Type B pancreatic cell (in vitro differentiated cells): ENCODE results near the gene TNFSF4. TPM values are rescaled to one million over a fixed set of nuclear protein-coding genes. Genes with fewer than 3 reads are reported as not detected.

Source experiments
- DNase-seq: peaks from one replicate; pipeline ENCODE4 v3.0.0; 2021; ENCODE audit warnings: mixed read lengths; ENCODE audit not compliant: unreplicated experiment; ENCODE audit errors: extremely low spot score
- H3K27ac Mint-ChIP-seq: 2 replicates; pipeline ENCODE4 v1.8.0; 2021; ENCODE audit warnings: mild to moderate bottlenecking, mixed read lengths
- H3K27me3 Mint-ChIP-seq: 2 replicates; pipeline ENCODE4 v1.8.0; 2021; ENCODE audit warnings: mixed read lengths
- H3K36me3 Mint-ChIP-seq: 2 replicates; pipeline ENCODE4 v1.8.0; 2021; ENCODE audit warnings: mixed read lengths
- H3K4me1 Mint-ChIP-seq: one replicate; pipeline ENCODE4 v1.8.0; 2021; ENCODE audit warnings: mixed read lengths; ENCODE audit not compliant: unreplicated experiment
- H3K4me3 Mint-ChIP-seq: 2 replicates; pipeline ENCODE4 v1.8.0; 2021; ENCODE audit warnings: mild to moderate bottlenecking, mixed read lengths
- H3K9me3 Mint-ChIP-seq: 2 replicates; pipeline ENCODE4 v1.8.0; 2021; ENCODE audit warnings: mixed read lengths
- CTCF ChIP-seq: fragments of 200-600 bp; sonication (generic); conservative IDR thresholded peaks from 2 replicates; pipeline ENCODE4 v1.5.0; 2021; ENCODE audit warnings: antibody characterized with exemption, mild to moderate bottlenecking
- total RNA-seq: library from RNA; stranded (reverse); gene quantifications from 2 replicates; pipeline ENCODE4 v1.2.1, GENCODE V29; 2021; ENCODE audit warnings: low replicate concordance

The TNFSF4 gene
- total RNA-seq, 1 donor from 2014 or later, result 0.58 TPM

DNA sequence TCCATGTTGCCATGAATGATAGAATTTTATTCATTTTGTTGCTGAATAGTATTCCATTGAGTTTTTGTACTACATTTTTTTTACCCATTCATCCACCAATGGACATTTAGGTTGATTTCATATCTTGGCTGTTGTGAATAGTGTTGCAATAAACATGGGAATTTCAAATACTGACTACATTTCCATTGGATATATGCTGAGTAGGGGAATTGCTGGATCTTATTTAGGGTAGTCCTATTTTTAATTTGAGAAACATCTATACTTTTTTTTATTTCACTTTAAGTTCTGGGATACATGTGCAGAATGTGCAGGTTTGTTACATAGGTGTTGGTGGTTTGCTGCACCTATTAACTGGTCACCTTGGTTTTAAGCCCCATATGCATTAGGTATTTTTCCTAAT lies 38.8 kb upstream of the TNFSF4 start:
- H3K36me3 Mint-ChIP-seq, result no peaks in the 10 kb centered on the region
- H3K9me3 Mint-ChIP-seq, result peaks cover 24% of the 10 kb centered on the region
- H3K27ac Mint-ChIP-seq, result no peak overlapping the region
- TF ChIP-seq CTCF, result no peak
- no peak overlapping the region for H3K4me3 Mint-ChIP-seq
- DNase-seq, result no peak
- no peaks in the 10 kb centered on the region for H3K27me3 Mint-ChIP-seq
- no peaks in the 10 kb centered on the region for H3K4me1 Mint-ChIP-seq

DNA sequence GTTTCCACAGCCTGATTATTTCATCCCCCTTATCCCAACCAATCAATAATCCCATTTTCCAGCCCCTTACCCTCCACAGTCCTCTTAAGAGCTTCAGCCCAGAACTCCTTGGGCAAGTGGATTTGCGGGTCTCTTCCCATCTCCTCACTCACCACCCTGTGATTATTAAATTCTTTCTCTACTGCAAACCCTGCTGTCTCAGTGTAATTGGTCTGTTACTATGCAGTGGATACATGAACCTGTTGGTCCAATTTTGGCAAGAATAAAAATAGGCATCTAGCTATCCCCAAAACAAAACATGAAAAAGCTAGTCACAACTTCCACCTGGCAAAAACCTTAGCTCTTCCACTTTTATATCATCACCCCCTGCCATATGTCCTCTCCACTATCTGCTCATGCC lies 36.2 kb upstream of the TNFSF4 start:
- H3K9me3 Mint-ChIP-seq, result peaks cover 25% of the 10 kb centered on the region
- DNase-seq, result no peak
- H3K4me3 Mint-ChIP-seq, result no peak overlapping the region
- H3K27me3 Mint-ChIP-seq, result no peaks in the 10 kb centered on the region
- H3K27ac Mint-ChIP-seq, result no peak overlapping the region
- TF ChIP-seq CTCF, result no peak
- no peaks in the 10 kb centered on the region for H3K36me3 Mint-ChIP-seq
- H3K4me1 Mint-ChIP-seq, result no peaks in the 10 kb centered on the region

- peaks cover 25% of the 10 kb centered on the region for H3K9me3 Mint-ChIP-seq
- no peak for DNase-seq
- no peak overlapping the region for H3K4me3 Mint-ChIP-seq
- no peaks in the 10 kb centered on the region for H3K4me1 Mint-ChIP-seq
- TF ChIP-seq CTCF, result no peak
- no peaks in the 10 kb centered on the region for H3K36me3 Mint-ChIP-seq
- H3K27me3 Mint-ChIP-seq, result no peaks in the 10 kb centered on the region
- no peak overlapping the region for H3K27ac Mint-ChIP-seq
Measured at GRCh38 chr1:173241528-173242347, 34.6 kb upstream of the TNFSF4 start.

- Mint-ChIP-seq H3K9me3 (peaks cover 25% of the 10 kb centered on the region), H3K4me1 (no peaks in the 10 kb centered on the region), H3K27ac (no peak overlapping the region), H3K36me3 (no peaks in the 10 kb centered on the region), H3K4me3 (no peak overlapping the region), H3K27me3 (no peaks in the 10 kb centered on the region)
- DNase-seq, result no peak
- TF ChIP-seq CTCF, result no peak
Measured at GRCh38 chr1:173240609-173241008, 33.5 kb upstream of the TNFSF4 start.

DNA sequence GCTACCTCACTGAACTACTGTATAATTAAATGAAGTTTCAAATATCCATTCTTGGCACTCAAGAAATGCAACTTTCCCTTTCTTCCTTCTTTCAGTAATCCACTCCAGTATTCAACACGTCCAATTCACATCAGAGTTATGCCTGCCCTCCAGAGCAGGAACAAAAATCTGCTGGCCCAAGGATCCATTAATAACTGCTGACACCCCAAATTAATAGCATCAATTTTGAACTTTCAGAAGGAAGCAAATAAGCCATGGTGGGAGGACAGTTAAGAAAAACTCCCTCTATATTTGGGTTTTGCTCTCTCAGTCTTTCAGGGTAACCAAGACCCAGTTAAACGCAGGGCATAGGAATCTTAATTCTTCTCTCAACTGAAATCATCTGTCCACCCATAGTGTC lies 31.9 kb upstream of the TNFSF4 start:
- DNase-seq, result no peak
- Mint-ChIP-seq H3K36me3 (no peaks in the 10 kb centered on the region), H3K4me1 (no peaks in the 10 kb centered on the region), H3K4me3 (no peak overlapping the region), H3K27me3 (no peaks in the 10 kb centered on the region), H3K9me3 (peaks cover 28% of the 10 kb centered on the region), H3K27ac (no peak overlapping the region)
- TF ChIP-seq CTCF, result no peak
